Right lobe of liver (tissue), 4 donors: ENCODE results near the gene SPTB.
A peak's percentile ranks its signal among the peaks of the same experiment; 100 is the strongest.

Experiments
- POLR2A ChIP-seq: fragments of 450-650 bp; IDR thresholded peaks from one replicate; pipeline ENCODE4 v1.6.1; 2017; ENCODE audit warnings: antibody characterized with exemption, mild to moderate bottlenecking
- TF ChIP-seq, protein P1 (sequence below), 4 donors: fragments of 200-600 bp in 3 of 4; fragments of 450-650 bp in 1 of 4; IDR thresholded peaks; one replicate each; pipeline versions ENCODE4 v1.5.1 to v1.8.0; 2016 to 2022; ENCODE audit warnings: antibody characterized with exemption in 4 of 4, mild to moderate bottlenecking in 2 of 4
- donor health status: DM: no; HTN: no; CAD: no.
- donor health status: DM: no; HTN: no; CAD: no.
- donor health status: DM: no; HTN: yes; CAD: no.

DNA sequence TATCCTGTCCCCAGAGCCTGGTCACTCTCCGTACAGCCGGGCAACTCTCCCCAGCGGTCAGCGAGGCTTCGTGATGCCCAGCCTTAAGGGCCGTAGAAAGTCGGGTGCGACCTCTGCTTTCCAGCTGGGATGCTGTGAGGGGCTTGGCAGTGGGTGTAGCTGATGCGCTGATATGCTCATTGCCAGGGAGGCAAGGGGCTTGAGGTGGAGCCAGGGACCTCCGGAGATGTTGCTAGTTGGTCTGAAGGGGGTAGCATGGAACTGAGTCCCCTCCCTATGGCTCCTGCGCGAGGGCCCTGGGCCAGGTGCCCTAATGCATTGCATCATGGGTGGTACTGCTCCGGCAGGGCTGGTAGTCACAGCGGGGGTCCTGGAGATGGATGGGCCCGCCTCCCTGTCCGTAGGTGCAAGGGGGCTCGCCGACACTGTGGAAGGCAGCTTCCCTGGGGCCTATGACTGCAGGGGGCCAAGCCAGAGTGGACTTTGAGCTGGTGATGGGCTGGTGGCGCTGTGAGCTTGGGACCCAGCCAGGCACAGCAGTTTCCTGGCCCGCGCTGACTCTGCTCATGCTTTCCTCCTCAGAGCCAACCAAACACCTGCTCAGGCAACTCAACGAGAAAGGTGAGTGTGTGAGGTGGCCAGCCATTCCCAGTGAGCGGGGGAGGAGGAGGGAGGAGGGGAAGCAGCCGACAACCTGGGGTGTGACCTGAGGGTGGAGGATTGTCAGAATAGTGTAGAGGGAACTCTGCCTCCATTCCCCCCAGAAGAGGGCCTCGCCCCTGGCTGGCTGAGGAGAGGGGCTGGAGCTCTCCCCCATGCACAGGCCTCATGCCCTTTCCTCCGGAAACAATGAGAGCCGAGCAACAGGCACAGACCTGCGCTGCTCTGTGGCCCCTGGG, 143.2 kb downstream of the SPTB start:
- TF ChIP-seq POLR2A = no peak
- TF ChIP-seq, protein P1, sequence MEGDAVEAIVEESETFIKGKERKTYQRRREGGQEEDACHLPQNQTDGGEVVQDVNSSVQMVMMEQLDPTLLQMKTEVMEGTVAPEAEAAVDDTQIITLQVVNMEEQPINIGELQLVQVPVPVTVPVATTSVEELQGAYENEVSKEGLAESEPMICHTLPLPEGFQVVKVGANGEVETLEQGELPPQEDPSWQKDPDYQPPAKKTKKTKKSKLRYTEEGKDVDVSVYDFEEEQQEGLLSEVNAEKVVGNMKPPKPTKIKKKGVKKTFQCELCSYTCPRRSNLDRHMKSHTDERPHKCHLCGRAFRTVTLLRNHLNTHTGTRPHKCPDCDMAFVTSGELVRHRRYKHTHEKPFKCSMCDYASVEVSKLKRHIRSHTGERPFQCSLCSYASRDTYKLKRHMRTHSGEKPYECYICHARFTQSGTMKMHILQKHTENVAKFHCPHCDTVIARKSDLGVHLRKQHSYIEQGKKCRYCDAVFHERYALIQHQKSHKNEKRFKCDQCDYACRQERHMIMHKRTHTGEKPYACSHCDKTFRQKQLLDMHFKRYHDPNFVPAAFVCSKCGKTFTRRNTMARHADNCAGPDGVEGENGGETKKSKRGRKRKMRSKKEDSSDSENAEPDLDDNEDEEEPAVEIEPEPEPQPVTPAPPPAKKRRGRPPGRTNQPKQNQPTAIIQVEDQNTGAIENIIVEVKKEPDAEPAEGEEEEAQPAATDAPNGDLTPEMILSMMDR (IDR thresholded peaks at IDR 0.05) = peak in 2 of 4 donors; percentile 5 to 12
